Measurements from ENCODE around the gene ODAD2. TPM values are rescaled to one million over a fixed set of nuclear protein-coding genes. Genes with fewer than 3 reads are reported as not detected.

ODAD2 gene
- total RNA-seq, 1 experiment from 2014 or later = 4.1 TPM

- TF ChIP-seq ZNF532 (CRISPR knock-in tag; IDR thresholded peaks at IDR 0.05; ENCODE audit: borderline replicate concordance) = no peak
- TF ChIP-seq, protein P1, sequence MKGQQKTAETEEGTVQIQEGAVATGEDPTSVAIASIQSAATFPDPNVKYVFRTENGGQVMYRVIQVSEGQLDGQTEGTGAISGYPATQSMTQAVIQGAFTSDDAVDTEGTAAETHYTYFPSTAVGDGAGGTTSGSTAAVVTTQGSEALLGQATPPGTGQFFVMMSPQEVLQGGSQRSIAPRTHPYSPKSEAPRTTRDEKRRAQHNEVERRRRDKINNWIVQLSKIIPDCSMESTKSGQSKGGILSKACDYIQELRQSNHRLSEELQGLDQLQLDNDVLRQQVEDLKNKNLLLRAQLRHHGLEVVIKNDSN (CRISPR knock-in tag; IDR thresholded peaks at IDR 0.05) = no peak
- TF ChIP-seq, protein P2, sequence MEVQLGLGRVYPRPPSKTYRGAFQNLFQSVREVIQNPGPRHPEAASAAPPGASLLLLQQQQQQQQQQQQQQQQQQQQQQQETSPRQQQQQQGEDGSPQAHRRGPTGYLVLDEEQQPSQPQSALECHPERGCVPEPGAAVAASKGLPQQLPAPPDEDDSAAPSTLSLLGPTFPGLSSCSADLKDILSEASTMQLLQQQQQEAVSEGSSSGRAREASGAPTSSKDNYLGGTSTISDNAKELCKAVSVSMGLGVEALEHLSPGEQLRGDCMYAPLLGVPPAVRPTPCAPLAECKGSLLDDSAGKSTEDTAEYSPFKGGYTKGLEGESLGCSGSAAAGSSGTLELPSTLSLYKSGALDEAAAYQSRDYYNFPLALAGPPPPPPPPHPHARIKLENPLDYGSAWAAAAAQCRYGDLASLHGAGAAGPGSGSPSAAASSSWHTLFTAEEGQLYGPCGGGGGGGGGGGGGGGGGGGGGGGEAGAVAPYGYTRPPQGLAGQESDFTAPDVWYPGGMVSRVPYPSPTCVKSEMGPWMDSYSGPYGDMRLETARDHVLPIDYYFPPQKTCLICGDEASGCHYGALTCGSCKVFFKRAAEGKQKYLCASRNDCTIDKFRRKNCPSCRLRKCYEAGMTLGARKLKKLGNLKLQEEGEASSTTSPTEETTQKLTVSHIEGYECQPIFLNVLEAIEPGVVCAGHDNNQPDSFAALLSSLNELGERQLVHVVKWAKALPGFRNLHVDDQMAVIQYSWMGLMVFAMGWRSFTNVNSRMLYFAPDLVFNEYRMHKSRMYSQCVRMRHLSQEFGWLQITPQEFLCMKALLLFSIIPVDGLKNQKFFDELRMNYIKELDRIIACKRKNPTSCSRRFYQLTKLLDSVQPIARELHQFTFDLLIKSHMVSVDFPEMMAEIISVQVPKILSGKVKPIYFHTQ (CRISPR knock-in tag; IDR thresholded peaks at IDR 0.05) = no peak
- TF ChIP-seq NFYB (CRISPR knock-in tag; conservative IDR thresholded peaks at IDR 0.05; ENCODE audit: low read depth) = no peak
- TF ChIP-seq, protein P3, sequence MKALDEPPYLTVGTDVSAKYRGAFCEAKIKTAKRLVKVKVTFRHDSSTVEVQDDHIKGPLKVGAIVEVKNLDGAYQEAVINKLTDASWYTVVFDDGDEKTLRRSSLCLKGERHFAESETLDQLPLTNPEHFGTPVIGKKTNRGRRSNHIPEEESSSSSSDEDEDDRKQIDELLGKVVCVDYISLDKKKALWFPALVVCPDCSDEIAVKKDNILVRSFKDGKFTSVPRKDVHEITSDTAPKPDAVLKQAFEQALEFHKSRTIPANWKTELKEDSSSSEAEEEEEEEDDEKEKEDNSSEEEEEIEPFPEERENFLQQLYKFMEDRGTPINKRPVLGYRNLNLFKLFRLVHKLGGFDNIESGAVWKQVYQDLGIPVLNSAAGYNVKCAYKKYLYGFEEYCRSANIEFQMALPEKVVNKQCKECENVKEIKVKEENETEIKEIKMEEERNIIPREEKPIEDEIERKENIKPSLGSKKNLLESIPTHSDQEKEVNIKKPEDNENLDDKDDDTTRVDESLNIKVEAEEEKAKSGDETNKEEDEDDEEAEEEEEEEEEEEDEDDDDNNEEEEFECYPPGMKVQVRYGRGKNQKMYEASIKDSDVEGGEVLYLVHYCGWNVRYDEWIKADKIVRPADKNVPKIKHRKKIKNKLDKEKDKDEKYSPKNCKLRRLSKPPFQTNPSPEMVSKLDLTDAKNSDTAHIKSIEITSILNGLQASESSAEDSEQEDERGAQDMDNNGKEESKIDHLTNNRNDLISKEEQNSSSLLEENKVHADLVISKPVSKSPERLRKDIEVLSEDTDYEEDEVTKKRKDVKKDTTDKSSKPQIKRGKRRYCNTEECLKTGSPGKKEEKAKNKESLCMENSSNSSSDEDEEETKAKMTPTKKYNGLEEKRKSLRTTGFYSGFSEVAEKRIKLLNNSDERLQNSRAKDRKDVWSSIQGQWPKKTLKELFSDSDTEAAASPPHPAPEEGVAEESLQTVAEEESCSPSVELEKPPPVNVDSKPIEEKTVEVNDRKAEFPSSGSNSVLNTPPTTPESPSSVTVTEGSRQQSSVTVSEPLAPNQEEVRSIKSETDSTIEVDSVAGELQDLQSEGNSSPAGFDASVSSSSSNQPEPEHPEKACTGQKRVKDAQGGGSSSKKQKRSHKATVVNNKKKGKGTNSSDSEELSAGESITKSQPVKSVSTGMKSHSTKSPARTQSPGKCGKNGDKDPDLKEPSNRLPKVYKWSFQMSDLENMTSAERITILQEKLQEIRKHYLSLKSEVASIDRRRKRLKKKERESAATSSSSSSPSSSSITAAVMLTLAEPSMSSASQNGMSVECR (CRISPR knock-in tag; IDR thresholded peaks at IDR 0.05; ENCODE audit: borderline replicate concordance) = no peak
These were observed 204.7 kb downstream of the ODAD2 start (continued) for GRCh38 chr10:27794157-27794556.

GRCh38 chr10:27792216-27792615 lies 206.7 kb downstream of the ODAD2 start:
- POLR2A ChIA-PET = no interaction called here
- Mint-ChIP-seq H3K27ac (no peak overlapping the region), H3K9me3 (0 out of 2 replicates have a peak, but pooled peaks cover 4% of the 10 kb centered on the region), H3K27me3 (ENCODE audit: low read depth) (no peaks in the 10 kb centered on the region), H3K36me3 (no peaks in the 10 kb centered on the region), H3K4me1 (peaks cover 15% of the 10 kb centered on the region), H3K4me3 (no peak overlapping the region)
- ATAC-seq (no peak), DNase-seq (ENCODE audit: low spot score) (no peak)
- TF ChIP-seq, protein P4, sequence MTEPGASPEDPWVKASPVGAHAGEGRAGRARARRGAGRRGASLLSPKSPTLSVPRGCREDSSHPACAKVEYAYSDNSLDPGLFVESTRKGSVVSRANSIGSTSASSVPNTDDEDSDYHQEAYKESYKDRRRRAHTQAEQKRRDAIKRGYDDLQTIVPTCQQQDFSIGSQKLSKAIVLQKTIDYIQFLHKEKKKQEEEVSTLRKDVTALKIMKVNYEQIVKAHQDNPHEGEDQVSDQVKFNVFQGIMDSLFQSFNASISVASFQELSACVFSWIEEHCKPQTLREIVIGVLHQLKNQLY (CRISPR knock-in tag; IDR thresholded peaks at IDR 0.05) = no peak
- no peak for TF ChIP-seq NFYB (CRISPR knock-in tag; conservative IDR thresholded peaks at IDR 0.05; ENCODE audit: low read depth)
- CTCF ChIA-PET = no interaction called here

- Mint-ChIP-seq H3K36me3 (peaks cover 5% of the 10 kb centered on the region), H3K27me3 (ENCODE audit: low read depth) (no peaks in the 10 kb centered on the region), H3K9me3 (peaks cover 9% of the 10 kb centered on the region), H3K4me1 (peaks cover 11% of the 10 kb centered on the region), H3K27ac (no peak overlapping the region), H3K4me3 (no peak overlapping the region)
- DNase-seq (ENCODE audit: low spot score) = no peak
- CTCF ChIA-PET = interaction anchor here (0.5 to 1.6 kb wide), 14 partner anchors 14 to 463 kb away, joined by 3 to 11 read pairs (median 4); no protein-coding TSS in a partner anchor
- POLR2A ChIA-PET = no interaction called here
- no peak for ATAC-seq
- TF ChIP-seq HMGA2 (CRISPR knock-in tag; IDR thresholded peaks at IDR 0.05) (no peak), SMAD4 (CRISPR knock-in tag; IDR thresholded peaks at IDR 0.05) (no peak), ZNF396 (CRISPR knock-in tag; IDR thresholded peaks at IDR 0.05; ENCODE audit: borderline replicate concordance) (no peak), IRF1 (CRISPR knock-in tag; IDR thresholded peaks at IDR 0.05) (no peak), FOXK1 (CRISPR knock-in tag; IDR thresholded peaks at IDR 0.05) (no peak), CBFB (CRISPR knock-in tag; IDR thresholded peaks at IDR 0.05; ENCODE audit: low read depth) (no peak), ZNF219 (CRISPR knock-in tag; IDR thresholded peaks at IDR 0.05; ENCODE audit: borderline replicate concordance) (no peak), JUN (CRISPR knock-in tag; IDR thresholded peaks at IDR 0.05) (no peak), USF2 (CRISPR knock-in tag; IDR thresholded peaks at IDR 0.05) (no peak), MYBL2 (CRISPR knock-in tag; IDR thresholded peaks at IDR 0.05) (no peak)
These were observed 214.6 kb downstream of the ODAD2 start for GRCh38 chr10:27784272-27784671.

Measured in WTC11 (cell line).